Neural progenitor cell (in vitro differentiated cells): ENCODE measurements around the gene FBLN1. TPM values are rescaled to one million over a fixed set of nuclear protein-coding genes. Genes with fewer than 3 reads are reported as not detected.
A peak's percentile ranks its signal among the peaks of the same experiment; 100 is the strongest.

Experiments used
- DNase-seq: peaks from one replicate; pipeline ENCODE4 v3.0.0-alpha.2; 2016; ENCODE audit warnings: low spot score
- H2AFZ ChIP-seq: fragments of 200-600 bp; sonication (generic); replicated peaks from 2 replicates; pipeline ENCODE4 v1.6.1; 2016; ENCODE audit warnings: antibody characterized with exemption
- H3F3A ChIP-seq: fragments of 200-600 bp; sonication (generic); 2 replicates; pipeline ENCODE4 v1.6.1; 2016; ENCODE audit warnings: antibody characterized with exemption, low read depth
- H3K27ac ChIP-seq: fragments of 200-600 bp; sonication (generic); 2 replicates; pipeline ENCODE4 v1.5.1; 2016; ENCODE audit warnings: mild to moderate bottlenecking
- H3K27me3 ChIP-seq: fragments of 200-600 bp; sonication (generic); 2 replicates; pipeline ENCODE4 v1.6.1; 2016; ENCODE audit warnings: mild to moderate bottlenecking, moderate library complexity
- H3K36me3 ChIP-seq: fragments of 200-600 bp; sonication (generic); 2 replicates; pipeline ENCODE4 v1.5.1; 2016
- H3K4me1 ChIP-seq: fragments of 200-600 bp; sonication (generic); 2 replicates; pipeline ENCODE4 v1.6.1; 2016; ENCODE audit warnings: mixed run types
- H3K4me2 ChIP-seq: fragments of 200-600 bp; sonication (generic); 2 replicates; pipeline ENCODE4 v1.6.1; 2016
- H3K4me3 ChIP-seq: fragments of 200-600 bp; sonication (generic); 2 replicates; pipeline ENCODE4 v1.5.1; 2016
- H3K79me2 ChIP-seq: fragments of 200-600 bp; sonication (generic); 2 replicates; pipeline ENCODE4 v1.6.1; 2016; ENCODE audit warnings: low read depth
- H3K9ac ChIP-seq: fragments of 200-600 bp; sonication (generic); 2 replicates; pipeline ENCODE4 v1.6.1; 2016
- H3K9me3 ChIP-seq: fragments of 200-600 bp; sonication (generic); 2 replicates; pipeline ENCODE4 v1.5.1; 2016; ENCODE audit warnings: low read depth
- H4K20me1 ChIP-seq: fragments of 200-600 bp; sonication (generic); 2 replicates; pipeline ENCODE4 v1.6.1; 2016; ENCODE audit warnings: low read depth
- H3K27ac Mint-ChIP-seq: 3 replicates; pipeline ENCODE4 v1.8.0; 2021; ENCODE audit warnings: mixed read lengths
- H3K27me3 Mint-ChIP-seq: 2 replicates; pipeline ENCODE4 v1.8.0; 2022; ENCODE audit warnings: low read depth, mild to moderate bottlenecking, inconsistent platforms, moderate library complexity, mixed read lengths; ENCODE audit not compliant: insufficient read depth
- H3K36me3 Mint-ChIP-seq: 3 replicates; pipeline ENCODE4 v1.8.0; 2021; ENCODE audit warnings: mixed read lengths
- H3K4me1 Mint-ChIP-seq: 3 replicates; pipeline ENCODE4 v1.8.0; 2021; ENCODE audit warnings: mixed read lengths
- H3K4me3 Mint-ChIP-seq: 3 replicates; pipeline ENCODE4 v1.8.0; 2021; ENCODE audit warnings: mild to moderate bottlenecking, moderate library complexity, mixed read lengths
- H3K9me3 Mint-ChIP-seq: 3 replicates; pipeline ENCODE4 v1.8.0; 2020; ENCODE audit warnings: mixed read lengths
- CTCF ChIP-seq: fragments of 200-600 bp; sonication (generic); IDR thresholded peaks from 2 replicates; pipeline ENCODE4 v1.5.1; 2017; ENCODE audit warnings: antibody characterized with exemption, mild to moderate bottlenecking
- EZH2 ChIP-seq: fragments of 200-600 bp; sonication (generic); IDR thresholded peaks from 2 replicates; pipeline ENCODE4 v1.6.1; 2017; ENCODE audit warnings: antibody characterized with exemption, mild to moderate bottlenecking, moderate library complexity
- EZH2phosphoT487 ChIP-seq: fragments of 200-600 bp; sonication (generic); IDR thresholded peaks from 2 replicates; pipeline ENCODE4 v1.6.1; 2017; ENCODE audit warnings: antibody characterized with exemption
- total RNA-seq: library from RNA; depleted of rRNA; stranded (reverse); fragments of >200 nt; gene quantifications from 2 replicates; pipeline ENCODE4 v1.2.3, GENCODE V29; 2015; ENCODE audit warnings: low replicate concordance

Gene FBLN1
- total RNA-seq, 1 donor from 2014 or later: 84.3 TPM

DNA sequence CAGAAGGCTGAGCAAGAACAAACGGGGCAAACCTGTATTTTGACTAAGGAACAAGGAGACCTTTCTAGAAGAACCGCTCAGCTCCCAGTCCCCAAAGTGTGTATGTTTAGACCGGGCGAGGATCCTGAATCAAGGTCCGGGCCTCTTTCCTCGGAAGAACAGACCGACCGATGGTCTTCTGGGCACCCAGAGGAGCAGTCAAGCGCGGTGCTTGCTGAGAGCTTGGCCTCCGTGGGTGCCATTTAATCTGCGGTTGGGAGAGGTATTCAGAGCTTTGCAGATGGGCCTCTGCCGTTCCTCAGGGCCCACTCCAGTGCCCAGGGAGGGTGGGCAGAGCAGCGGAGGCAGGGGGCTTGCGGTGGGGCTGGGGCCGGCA lies 142.5 kb downstream of the FBLN1 start:
- no peak overlapping the region for H3K9ac ChIP-seq
- H3K79me2 ChIP-seq: no peaks in the 10 kb centered on the region
- H3K4me2 ChIP-seq: peak overlapping the region; percentile 62
- Mint-ChIP-seq H3K4me3 (peak overlapping the region; percentile 57), H3K27ac (no peak overlapping the region), H3K4me1 (peaks cover 24% of the 10 kb centered on the region), H3K9me3 (no peaks in the 10 kb centered on the region), H3K27me3 (peaks cover 27% of the 10 kb centered on the region), H3K36me3 (no peaks in the 10 kb centered on the region)
- H3K27ac ChIP-seq: no peak overlapping the region
- no peak overlapping the region for H3K4me3 ChIP-seq
- H3K27me3 ChIP-seq: peaks cover 59% of the 10 kb centered on the region
- H3K4me1 ChIP-seq: no peaks in the 10 kb centered on the region
- no peaks in the 10 kb centered on the region for H4K20me1 ChIP-seq
- H3K36me3 ChIP-seq: no peaks in the 10 kb centered on the region
- TF ChIP-seq EZH2phosphoT487: no peak
- TF ChIP-seq EZH2: no peak
- TF ChIP-seq CTCF: no peak
- no peaks in the 10 kb centered on the region for H3K9me3 ChIP-seq
- DNase-seq: no peak
- H2AFZ ChIP-seq: peak overlapping the region; percentile 67
- H3F3A ChIP-seq: no peaks in the 10 kb centered on the region

DNA sequence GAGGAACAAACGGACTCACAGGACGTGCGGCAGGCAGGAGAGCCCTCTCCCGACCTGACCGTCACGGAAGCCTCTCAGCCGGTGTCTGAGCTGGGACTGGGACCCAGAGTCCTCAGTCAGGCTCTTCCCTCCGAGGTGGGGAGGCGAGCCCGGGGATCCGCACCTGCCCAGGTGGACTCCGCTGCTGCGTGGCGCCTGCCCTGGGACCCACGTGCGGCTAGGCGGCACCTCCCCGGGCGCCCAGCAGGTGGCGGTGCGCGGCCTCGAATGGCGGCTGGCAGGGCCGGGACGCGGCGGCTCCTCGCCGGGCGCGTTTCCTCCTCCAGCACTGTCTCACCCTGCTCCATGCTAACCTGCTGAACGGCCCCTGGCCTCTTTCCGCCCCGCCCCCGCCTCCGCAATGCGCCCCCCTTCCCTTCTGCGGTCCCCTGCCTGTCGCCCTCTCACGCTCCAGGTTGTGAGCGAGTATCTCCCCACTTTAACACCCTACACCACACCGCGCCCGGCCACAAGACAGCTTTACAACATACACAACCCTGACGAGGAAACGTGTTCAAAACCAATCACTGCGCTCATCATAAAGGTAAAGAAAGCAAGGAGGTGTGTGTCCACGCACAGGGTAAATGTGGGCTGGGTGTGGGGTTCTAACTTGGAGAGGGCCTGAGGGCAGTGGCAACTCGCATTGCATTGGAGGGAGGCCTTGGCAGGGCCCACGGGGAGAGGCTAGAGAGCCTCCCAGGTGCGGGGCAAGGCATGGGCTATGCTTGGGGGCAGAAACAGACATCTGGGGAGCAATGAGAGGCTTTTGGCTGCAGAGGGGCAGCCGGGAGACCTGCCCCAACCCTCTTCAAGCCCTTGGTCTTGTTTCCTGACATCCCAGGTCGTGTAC lies 143.1 kb downstream of the FBLN1 start:
- H3K9me3 Mint-ChIP-seq: no peaks in the 10 kb centered on the region
- no peaks in the 10 kb centered on the region for H3F3A ChIP-seq
- peak overlapping the region; percentile 74 for H2AFZ ChIP-seq
- H3K4me2 ChIP-seq: peak overlapping the region; percentile 62
- H3K27ac Mint-ChIP-seq: peak overlapping the region; percentile 1
- H3K36me3 ChIP-seq: no peaks in the 10 kb centered on the region
- H3K79me2 ChIP-seq: no peaks in the 10 kb centered on the region
- no peak overlapping the region for H3K4me3 ChIP-seq
- peak; percentile 88 for TF ChIP-seq CTCF
- TF ChIP-seq EZH2: peak; percentile 58
- no peak for TF ChIP-seq EZH2phosphoT487
- H3K27me3 Mint-ChIP-seq: peaks cover 27% of the 10 kb centered on the region
- peak; percentile 86 for DNase-seq
- H4K20me1 ChIP-seq: no peaks in the 10 kb centered on the region
- no peaks in the 10 kb centered on the region for H3K4me1 ChIP-seq
- H3K36me3 Mint-ChIP-seq: no peaks in the 10 kb centered on the region
- peaks cover 59% of the 10 kb centered on the region for H3K27me3 ChIP-seq
- no peak overlapping the region for H3K27ac ChIP-seq
- H3K4me3 Mint-ChIP-seq: peak overlapping the region; percentile 6
- H3K9ac ChIP-seq: no peak overlapping the region
- H3K9me3 ChIP-seq: no peaks in the 10 kb centered on the region
- H3K4me1 Mint-ChIP-seq: peaks cover 24% of the 10 kb centered on the region

- H3K27me3 Mint-ChIP-seq: peaks cover 21% of the 10 kb centered on the region
- TF ChIP-seq EZH2phosphoT487 (no peak), EZH2 (no peak), CTCF (no peak)
Measured at GRCh38 chr22:45647532-45648225, 145.0 kb downstream of the FBLN1 start.

More at GRCh38 chr22:45647532-45648225, 145.0 kb downstream of the FBLN1 start:
- peaks cover 51% of the 10 kb centered on the region for H3K27me3 ChIP-seq
- no peak overlapping the region for H3K4me3 Mint-ChIP-seq
- H3K4me3 ChIP-seq: no peak overlapping the region
- H3K36me3 ChIP-seq: no peaks in the 10 kb centered on the region
- H3K27ac ChIP-seq: no peak overlapping the region
- no peaks in the 10 kb centered on the region for H3K79me2 ChIP-seq
- H3K9ac ChIP-seq: no peak overlapping the region
- H3K4me1 Mint-ChIP-seq: peaks cover 27% of the 10 kb centered on the region
- no peaks in the 10 kb centered on the region for H3K4me1 ChIP-seq
- no peaks in the 10 kb centered on the region for H3F3A ChIP-seq
- DNase-seq: no peak
- H2AFZ ChIP-seq: no peak overlapping the region
- H3K27ac Mint-ChIP-seq: peak overlapping the region; percentile 67
- no peaks in the 10 kb centered on the region for H3K9me3 ChIP-seq
- H3K4me2 ChIP-seq: no peak overlapping the region
- H3K9me3 Mint-ChIP-seq: no peaks in the 10 kb centered on the region
- no peaks in the 10 kb centered on the region for H3K36me3 Mint-ChIP-seq
- H4K20me1 ChIP-seq: no peaks in the 10 kb centered on the region
